ENCODE data around the gene ARSG. TPM values are rescaled to one million over a fixed set of nuclear protein-coding genes. Genes with fewer than 3 reads are reported as not detected.

ARSG gene
- total and polyA plus RNA-seq, 2 of the 8 experiments (the other 6 are each of a cell fraction or from before 2014, with no cell fraction given): 3.3 to 4.0 TPM

DNA sequence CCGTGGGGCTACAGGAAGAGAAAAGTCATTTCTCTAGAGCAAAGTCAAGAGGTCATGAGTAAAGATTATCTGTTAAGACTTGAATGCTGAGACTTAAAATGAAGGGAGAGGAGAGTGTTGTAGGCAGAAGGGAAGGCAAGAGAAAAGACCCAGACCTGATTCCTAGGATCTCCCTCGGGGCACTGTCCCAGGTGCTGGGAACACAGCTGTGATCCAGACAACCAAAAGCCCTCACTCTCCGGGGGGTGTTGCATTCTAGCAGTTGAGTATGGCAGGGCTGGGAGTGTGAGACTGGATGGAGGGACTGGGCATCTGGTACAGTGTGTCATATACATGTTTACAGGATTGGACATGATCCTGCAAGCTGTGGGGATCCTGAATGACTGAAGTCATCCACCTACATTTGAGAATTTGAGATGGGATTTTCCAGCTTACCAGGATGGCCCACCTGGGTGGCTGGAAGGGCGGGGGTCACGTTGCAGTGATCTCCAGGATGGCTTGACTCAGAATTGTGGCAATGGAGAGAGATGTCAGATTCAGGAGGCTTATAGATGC lies 29.1 kb downstream of the ARSG start:
- H4K5ac ChIP-seq (ENCODE audit: insufficient read length, low read depth, low read length): no peak overlapping the region
- H2BK15ac ChIP-seq (ENCODE audit: low read length): no peak overlapping the region
- H4K8ac ChIP-seq (ENCODE audit: extremely low read depth, insufficient read depth, low read length): no peak overlapping the region
- FAIRE-seq (no peak), DNase-seq (ENCODE audit: low read depth in 1 of 2, low spot score in 2 of 2) (no peak)
- no peak overlapping the region for H3K23ac ChIP-seq (ENCODE audit: insufficient read length)
- no peaks in the 10 kb centered on the region for H4K20me1 ChIP-seq (replicated peaks in 1 of 2; ENCODE audit: control insufficient read depth in 1 of 2, insufficient read depth in 2 of 2, low read length in 2 of 2)
- H3K9ac ChIP-seq (replicated peaks in 1 of 4; ENCODE audit: extremely low read depth in 1 of 4, low read depth in 3 of 4, low read length in 3 of 4): no peak overlapping the region
- H2BK20ac ChIP-seq (ENCODE audit: low read length): no peak overlapping the region
- H2AFZ ChIP-seq (ENCODE audit: low read length): no peak overlapping the region
- no peak overlapping the region for H2AK5ac ChIP-seq (ENCODE audit: low read depth, low read length)
- no peaks in the 10 kb centered on the region for H3K27me3 ChIP-seq (replicated peaks in 1 of 4; ENCODE audit: control insufficient read depth in 3 of 4, extremely low read depth in 1 of 4, insufficient read depth in 3 of 4, low read length in 3 of 4)
- no peak overlapping the region for H3K4me3 ChIP-seq (ENCODE audit: extremely low read depth in 1 of 4, insufficient read depth in 2 of 4, low read depth in 3 of 4, low read length in 4 of 4)
- no peak overlapping the region for H3K18ac ChIP-seq (ENCODE audit: extremely low read depth, low read length)
- H3K4me1 ChIP-seq (replicated peaks in 1 of 4; ENCODE audit: control insufficient read depth in 3 of 4, insufficient read depth in 4 of 4, low read length in 3 of 4): peaks cover 0 to 7% (median 3%) of the 10 kb centered on the region in 4 experiments; a peak in 4 of 7 replicates
- WGBS, 2 experiments (ENCODE audit: extremely low coverage in 1 of 2, insufficient coverage in 1 of 2, insufficient read length in 1 of 2, insufficient replicate concordance in 2 of 2, low coverage in 1 of 2, low lambda C conversion rate in 2 of 2, missing lambda C conversion rate in 1 of 2): 63% methylated on average over 4 of the region's 5 CpGs; no CpG with 5 or more reads in 1 of the 2 experiments
- no peak overlapping the region for H3K56ac ChIP-seq (replicated peaks; ENCODE audit: insufficient read length, low read depth, low read length)
- no peak overlapping the region for H3K4me2 ChIP-seq (ENCODE audit: insufficient read depth in 1 of 2, low read depth in 2 of 2, low read length in 2 of 2)
- H3K27ac ChIP-seq (ENCODE audit: low read depth, low read length): no peak overlapping the region
- no peaks in the 10 kb centered on the region for H3K23me2 ChIP-seq (ENCODE audit: low read depth, low read length)
- no peaks in the 10 kb centered on the region for H3K79me1 ChIP-seq (ENCODE audit: low read depth, low read length)
- H3K9me3 ChIP-seq (ENCODE audit: insufficient read depth in 2 of 2, low read depth in 1 of 2, low read length in 1 of 2): peaks cover 0 to 4% of the 10 kb centered on the region in 2 experiments; a peak in 1 of 4 replicates
- CTCF ChIA-PET (ENCODE audit: partially characterized antibody): interaction anchor here (1.5 to 2.7 kb wide), 3 partner anchors 28 to 78 kb away, joined by 3 to 13 read pairs (median 5); no protein-coding TSS in a partner anchor
- H3K36me3 ChIP-seq (ENCODE audit: control insufficient read depth in 2 of 4, insufficient read depth in 4 of 4, low read length in 3 of 4): no peaks in the 10 kb centered on the region
- H2BK120ac ChIP-seq (replicated peaks; ENCODE audit: low read depth, low read length): no peak overlapping the region
- no peak overlapping the region for H4K91ac ChIP-seq (replicated peaks; ENCODE audit: insufficient read length, low read length)
- H3K14ac ChIP-seq (ENCODE audit: insufficient read length): no peak overlapping the region
- no peaks in the 10 kb centered on the region for H3K79me2 ChIP-seq (ENCODE audit: control insufficient read depth in 1 of 2, insufficient read depth in 2 of 2, low read length in 2 of 2)
- POLR2A ChIA-PET (ENCODE audit: partially characterized antibody): no interaction called here
- H3K4ac ChIP-seq (replicated peaks; ENCODE audit: insufficient read length, low read depth, low read length): no peak overlapping the region
- H2BK12ac ChIP-seq (ENCODE audit: low read depth, low read length): no peak overlapping the region
- H2BK5ac ChIP-seq (ENCODE audit: low read depth, low read length): no peak overlapping the region
- TF ChIP-seq POLR2A (IDR thresholded peaks at IDR 0.05; ENCODE audit: control extremely low read depth in 1 of 2, low read depth in 2 of 2, low read length in 2 of 2) (no peak), TBP (IDR thresholded peaks at IDR 0.05; ENCODE audit: low read depth, low read length) (no peak), SP2 (IDR thresholded peaks at IDR 0.05; ENCODE audit: low read length) (no peak), ZNF274 (IDR thresholded peaks at IDR 0.05; ENCODE audit: borderline replicate concordance, extremely low read depth, low read length) (no peak), TAF7 (optimal IDR thresholded peaks at IDR 0.05; ENCODE audit: borderline replicate concordance, low read depth, low read length) (no peak), MAFK (IDR thresholded peaks at IDR 0.05; ENCODE audit: low read depth, low read length) (no peak), POU5F1 (IDR thresholded peaks at IDR 0.05; ENCODE audit: low read depth, low read length) (no peak), RBBP5 (IDR thresholded peaks at IDR 0.05; ENCODE audit: borderline replicate concordance, low read depth, low read length) (no peak), SIN3A (conservative IDR thresholded peaks at IDR 0.05 in 1 of 2, IDR thresholded peaks at IDR 0.05 in 1 of 2; ENCODE audit: low read depth in 1 of 2, low read length in 2 of 2) (no peak), JUND (IDR thresholded peaks at IDR 0.05; ENCODE audit: low read length) (no peak), TAF1 (IDR thresholded peaks at IDR 0.05; ENCODE audit: low read depth, low read length) (no peak), NANOG (IDR thresholded peaks at IDR 0.05; ENCODE audit: insufficient read depth, low read depth, low read length, poor library complexity, severe bottlenecking) (no peak), EGR1 (IDR thresholded peaks at IDR 0.05; ENCODE audit: borderline replicate concordance, low read depth, low read length) (no peak), KDM5A (IDR thresholded peaks at IDR 0.05; ENCODE audit: low read length) (no peak)
- TF ChIP-seq, protein P1, sequence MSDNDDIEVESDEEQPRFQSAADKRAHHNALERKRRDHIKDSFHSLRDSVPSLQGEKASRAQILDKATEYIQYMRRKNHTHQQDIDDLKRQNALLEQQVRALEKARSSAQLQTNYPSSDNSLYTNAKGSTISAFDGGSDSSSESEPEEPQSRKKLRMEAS (IDR thresholded peaks at IDR 0.05): no peak

Measured in H1 (cell line).